Brain microvascular endothelial cell (primary cell): ENCODE results near the gene PMFBP1.
A peak's percentile ranks its signal among the peaks of the same experiment; 100 is the strongest.

Experiments
- DNase-seq: peaks from one replicate; pipeline ENCODE4 v3.0.0-alpha.2; 2020
- H3K27ac ChIP-seq: fragments of 250-450 bp; sonication (Bioruptor Pico); 2 replicates; pipeline ENCODE4 v1.5.1; 2020; ENCODE audit warnings: mild to moderate bottlenecking, moderate library complexity
- H3K27me3 ChIP-seq: fragments of 250-450 bp; sonication (Bioruptor Pico); replicated peaks from 2 replicates; pipeline ENCODE4 v1.5.1; 2020; ENCODE audit warnings: mild to moderate bottlenecking
- H3K36me3 ChIP-seq: fragments of 250-450 bp; sonication (Bioruptor Pico); replicated peaks from 2 replicates; pipeline ENCODE4 v1.5.1; 2020; ENCODE audit warnings: mild to moderate bottlenecking
- H3K4me3 ChIP-seq: 2 replicates; pipeline ENCODE4 v1.5.1; 2011; ENCODE audit warnings: low read depth, mild to moderate bottlenecking, control low read depth, low read length, moderate library complexity
- CTCF ChIP-seq: IDR thresholded peaks from 2 replicates; pipeline ENCODE4 v1.5.1; 2011; ENCODE audit warnings: low read depth, mild to moderate bottlenecking, moderate library complexity, low read length, control low read depth, inconsistent platforms; ENCODE audit errors: missing control alignments
- in situ Hi-C: cut with HindIII; loops from 2 replicates; pipeline ENCODE4 v1.10.0; 2017; ENCODE audit warnings: low sequenced_read_pairs, low pct_ligation_motif_present

The PMFBP1 gene

DNA sequence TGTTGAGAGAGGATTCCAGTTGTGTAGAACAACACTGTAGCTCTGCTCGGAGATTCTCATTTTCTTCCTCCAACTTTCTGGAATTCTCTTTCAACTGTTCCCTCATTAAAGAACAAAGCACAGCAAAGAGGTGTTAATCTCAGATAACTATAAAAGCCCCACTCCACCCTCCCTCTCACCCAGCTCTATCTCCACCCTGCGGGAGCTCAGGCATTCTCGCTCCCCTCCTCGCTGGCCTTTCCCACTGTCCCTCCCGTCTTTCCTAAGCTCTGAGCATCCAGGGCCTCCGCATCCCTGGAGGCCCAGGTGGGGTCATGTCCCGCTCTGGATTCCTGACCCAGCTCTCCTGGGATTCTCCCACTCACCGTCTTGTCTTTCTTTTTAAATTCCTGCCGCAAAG lies 43.3 kb downstream of the PMFBP1 start:
- no peaks in the 10 kb centered on the region for H3K27me3 ChIP-seq
- no peaks in the 10 kb centered on the region for H3K36me3 ChIP-seq
- H3K27ac ChIP-seq: no peak overlapping the region
- H3K4me3 ChIP-seq: no peak overlapping the region
- TF ChIP-seq CTCF: no peak
- in situ Hi-C loops: no loop called here
- no peak for DNase-seq

- no peak for TF ChIP-seq CTCF
- no peak for DNase-seq
- H3K4me3 ChIP-seq: no peak overlapping the region
- H3K27ac ChIP-seq: no peak overlapping the region
- in situ Hi-C loops: no loop called here
- no peaks in the 10 kb centered on the region for H3K27me3 ChIP-seq
- no peaks in the 10 kb centered on the region for H3K36me3 ChIP-seq
These were observed 45.6 kb downstream of the PMFBP1 start for GRCh38 chr16:72126429-72126765.

GRCh38 chr16:72125635-72126428 lies 46.1 kb downstream of the PMFBP1 start:
- Histone ChIP-seq H3K27me3 (no peaks in the 10 kb centered on the region), H3K36me3 (no peaks in the 10 kb centered on the region), H3K27ac (no peak overlapping the region), H3K4me3 (no peak overlapping the region)
- DNase-seq: no peak
- no peak for TF ChIP-seq CTCF
- in situ Hi-C loops: no loop called here

GRCh38 chr16:72124761-72125634 lies 47.0 kb downstream of the PMFBP1 start:
- in situ Hi-C loops: no loop called here
- peak; percentile 87 for TF ChIP-seq CTCF
- H3K27me3 ChIP-seq: no peaks in the 10 kb centered on the region
- no peak overlapping the region for H3K27ac ChIP-seq
- DNase-seq: peak; percentile 39
- no peaks in the 10 kb centered on the region for H3K36me3 ChIP-seq
- H3K4me3 ChIP-seq: no peak overlapping the region

DNA sequence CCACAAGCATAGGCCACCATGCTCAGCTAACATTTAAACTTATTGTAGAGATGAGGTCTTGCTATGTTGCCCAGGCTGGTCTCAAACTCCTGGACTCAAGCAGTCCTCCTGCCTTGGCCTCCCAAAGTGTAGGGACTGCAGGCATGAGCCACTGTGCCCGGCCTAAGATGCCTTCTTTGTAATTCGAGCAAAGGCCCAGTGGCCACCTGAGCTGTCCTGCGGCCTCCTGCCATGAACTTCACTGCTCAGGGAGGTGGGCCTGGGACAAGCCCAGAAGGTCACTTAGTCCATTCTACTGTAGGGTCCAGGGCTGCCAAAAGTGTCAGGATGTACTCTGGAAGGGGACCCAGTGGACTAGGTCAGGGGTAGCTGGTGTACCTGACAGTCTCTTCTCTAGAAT lies 47.8 kb downstream of the PMFBP1 start:
- no peak overlapping the region for H3K27ac ChIP-seq
- H3K27me3 ChIP-seq: no peaks in the 10 kb centered on the region
- no peak for TF ChIP-seq CTCF
- H3K4me3 ChIP-seq: no peak overlapping the region
- in situ Hi-C loops: no loop called here
- DNase-seq: no peak
- H3K36me3 ChIP-seq: no peaks in the 10 kb centered on the region
